ENCODE results near the gene ARHGAP26.

The ARHGAP26 gene

GRCh38 chr5:142753116-142753631 is 17.0 kb upstream of the ARHGAP26 start:
- DNase-seq: no peak

- DNase-seq: no peak
These were observed 16.1 kb upstream of the ARHGAP26 start for GRCh38 chr5:142754031-142754430.

GRCh38 chr5:142756576-142756975 is 13.6 kb upstream of the ARHGAP26 start:
- DNase-seq: no peak

DNA sequence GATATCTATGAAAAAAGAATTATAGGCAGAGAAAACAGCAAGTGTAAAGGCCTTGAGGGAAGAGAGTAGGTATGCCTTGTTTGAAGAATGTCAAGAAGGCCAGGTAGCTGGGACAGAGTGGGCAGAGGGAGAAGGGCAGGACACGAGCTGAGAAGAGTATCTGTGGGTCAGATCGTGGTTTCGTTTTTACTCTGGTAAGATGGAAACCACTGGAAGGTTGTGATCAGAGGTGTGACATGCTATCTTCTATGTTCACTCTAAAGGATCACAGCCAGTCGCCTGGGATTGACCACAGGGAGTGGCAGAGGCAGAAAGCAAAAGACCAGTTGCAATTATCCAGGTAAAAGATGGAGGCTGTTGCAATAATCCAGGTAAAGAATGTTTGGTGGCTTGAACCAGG is 12.6 kb upstream of the ARHGAP26 start:
- no peak for DNase-seq

DNA sequence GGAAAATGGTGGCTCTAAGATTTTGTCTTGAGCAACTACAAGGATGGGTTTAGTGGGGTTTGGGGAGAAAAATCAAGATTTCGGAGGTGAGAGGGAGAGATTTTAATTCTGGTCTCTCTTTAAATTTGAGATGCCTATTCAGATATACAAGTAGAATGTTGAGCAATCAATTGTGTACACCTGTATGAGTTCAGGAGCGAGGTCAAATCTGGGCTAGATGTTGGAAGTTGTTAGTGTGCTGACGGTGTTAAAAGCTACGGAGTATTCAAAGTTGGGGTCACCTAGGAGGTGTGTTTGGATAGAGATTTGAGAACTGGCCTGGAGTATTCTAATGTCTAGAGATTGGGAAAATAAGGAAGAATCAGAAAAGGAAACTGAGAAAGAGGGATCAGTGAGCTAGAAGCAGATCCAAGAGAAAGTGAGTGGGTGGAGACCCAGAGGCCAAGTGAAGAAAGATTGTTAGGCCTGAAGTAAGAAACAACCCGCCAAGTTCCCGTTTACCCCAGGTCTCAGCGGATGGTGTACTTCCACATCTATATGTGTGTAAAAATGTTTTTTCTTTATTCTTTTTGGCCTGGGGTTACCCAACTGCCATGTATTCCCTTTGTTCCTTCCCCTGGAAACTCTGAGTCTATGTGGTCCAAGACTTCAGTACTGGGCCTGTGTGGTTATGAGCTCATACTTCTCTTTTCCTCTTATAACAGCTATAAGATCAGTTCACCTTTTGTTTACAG is 11.9 kb upstream of the ARHGAP26 start:
- DNase-seq: no peak

DNA sequence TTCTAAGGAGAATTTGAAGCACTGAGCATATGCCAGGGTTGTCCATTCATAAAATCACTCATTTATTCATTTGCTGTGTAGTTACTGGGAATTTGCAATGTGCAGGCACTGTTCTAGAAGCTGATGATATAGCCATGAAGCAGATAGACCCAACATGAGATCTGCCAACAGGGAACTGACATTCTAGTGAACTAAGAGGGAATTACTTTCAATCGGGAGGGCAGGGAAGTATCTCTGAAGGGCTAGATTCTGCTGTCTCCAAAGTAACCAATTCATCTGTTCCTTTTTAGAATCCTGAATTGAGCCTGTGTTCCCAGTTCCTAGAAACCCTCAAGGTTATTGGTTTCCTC is 11.4 kb upstream of the ARHGAP26 start:
- DNase-seq: no peak

DNA sequence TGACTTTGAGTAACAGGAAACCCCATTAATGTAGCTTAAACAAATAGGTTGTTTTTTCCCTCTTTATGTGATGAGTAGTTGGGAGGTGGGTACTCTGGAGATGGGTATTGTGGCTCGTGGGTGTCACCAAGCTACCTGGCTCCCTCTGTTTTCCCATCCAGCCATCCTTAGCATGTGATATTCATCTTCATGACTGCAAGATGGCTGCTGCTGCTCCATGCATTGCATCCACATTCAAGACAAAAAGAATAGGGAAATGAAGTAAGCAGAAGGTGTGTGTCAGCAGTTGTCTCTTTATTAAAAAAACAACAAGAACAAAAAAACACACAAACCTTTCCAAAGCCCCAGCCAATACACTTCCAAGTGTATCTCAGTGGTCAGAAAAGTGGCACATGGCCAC is 6.5 kb upstream of the ARHGAP26 start:
- no peak for DNase-seq

- DNase-seq: no peak
These were observed 3.0 kb upstream of the ARHGAP26 start for GRCh38 chr5:142767178-142767577.

GRCh38 chr5:142767911-142768310 is 2.3 kb upstream of the ARHGAP26 start:
- DNase-seq: no peak

DNA sequence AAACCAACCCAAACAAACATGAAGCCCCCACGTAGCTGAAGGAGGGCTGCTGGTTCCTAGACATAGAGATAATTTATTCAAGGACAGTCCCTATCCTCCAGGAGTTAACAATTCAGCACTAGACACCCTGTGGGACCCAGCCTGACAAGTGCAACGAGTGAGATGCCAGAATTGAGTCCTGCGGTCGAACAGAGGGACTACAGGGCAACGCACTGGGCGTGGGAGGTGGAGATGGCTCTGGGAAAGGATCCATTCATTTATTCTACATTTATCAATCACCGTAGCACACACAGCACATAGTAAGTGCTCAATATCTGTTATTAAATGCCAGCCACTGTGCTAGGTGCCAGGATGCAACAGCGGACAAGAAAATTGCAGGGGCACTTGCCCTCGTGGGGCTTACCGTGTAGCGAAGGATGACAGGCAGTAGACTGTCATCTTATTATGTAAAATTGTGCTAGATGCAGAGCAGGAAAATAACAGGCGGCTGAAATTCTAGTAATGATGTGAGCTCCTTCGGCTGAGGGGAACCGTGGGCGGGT is 855 bp upstream of the ARHGAP26 start:
- DNase-seq: peak in 1 of 2 experiments; percentile 25

- peak; percentile 61 to 82 for DNase-seq
These were observed 753 bp downstream of the ARHGAP26 start for GRCh38 chr5:142770650-142771609.

DNA sequence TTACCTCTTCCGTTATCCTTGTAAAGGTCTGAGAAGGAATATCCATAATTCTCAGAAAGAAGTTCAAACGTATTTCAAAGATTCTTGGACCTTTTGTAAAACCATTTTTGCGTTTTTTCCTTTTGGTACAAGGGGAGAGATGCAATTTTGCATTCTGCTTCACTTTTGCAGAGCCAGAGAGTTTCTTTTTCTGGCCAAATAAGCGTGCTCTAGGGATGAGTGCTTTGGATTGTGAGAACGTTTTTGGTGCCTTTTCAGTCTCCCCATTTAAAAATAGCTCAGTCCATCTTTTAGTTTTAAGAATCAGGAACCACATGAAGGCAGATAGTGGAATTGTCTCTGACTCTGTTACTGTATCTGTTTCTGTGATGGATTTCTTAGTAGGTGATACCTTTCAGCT is 1.5 kb downstream of the ARHGAP26 start:
- DNase-seq: no peak

DNA sequence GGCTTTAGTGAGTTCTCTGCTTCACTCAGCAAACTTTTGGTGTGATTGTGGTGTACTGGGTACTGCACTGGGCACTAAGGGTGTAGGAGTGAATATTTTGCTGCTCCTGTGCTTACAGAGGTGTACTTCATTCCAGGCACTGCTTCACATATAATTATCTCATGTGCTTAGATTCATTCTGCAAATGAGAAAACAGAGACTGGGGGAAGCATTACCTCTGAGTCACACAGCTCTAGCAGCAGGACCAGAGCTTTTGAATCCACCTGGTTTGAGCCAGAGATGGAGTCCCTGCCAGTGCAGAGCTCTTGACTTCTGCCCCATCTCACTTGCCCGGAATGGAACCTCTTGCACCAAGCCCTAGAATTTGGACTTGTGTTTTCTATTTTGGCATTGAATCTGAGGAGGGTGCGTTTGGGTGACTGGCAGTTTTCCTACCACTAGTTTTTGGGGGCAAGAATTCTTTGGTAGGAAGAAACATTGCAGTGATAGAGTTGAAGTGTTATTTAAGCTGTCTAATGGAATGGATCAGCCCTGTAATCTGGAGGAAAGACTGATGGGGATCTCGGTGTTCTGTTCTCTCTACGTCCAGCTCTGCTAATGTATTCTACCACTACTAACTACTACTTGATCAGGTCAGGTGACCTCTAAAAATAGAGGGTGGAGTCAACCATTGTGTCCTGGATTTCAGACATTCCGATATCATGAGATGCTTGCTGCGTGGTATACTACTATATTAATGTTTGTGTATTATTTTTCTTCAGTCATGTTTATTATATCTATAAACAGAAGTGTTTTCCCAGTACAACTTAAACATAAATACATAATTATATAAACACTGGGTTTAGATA is 2.5 kb downstream of the ARHGAP26 start:
- DNase-seq: no peak

DNA sequence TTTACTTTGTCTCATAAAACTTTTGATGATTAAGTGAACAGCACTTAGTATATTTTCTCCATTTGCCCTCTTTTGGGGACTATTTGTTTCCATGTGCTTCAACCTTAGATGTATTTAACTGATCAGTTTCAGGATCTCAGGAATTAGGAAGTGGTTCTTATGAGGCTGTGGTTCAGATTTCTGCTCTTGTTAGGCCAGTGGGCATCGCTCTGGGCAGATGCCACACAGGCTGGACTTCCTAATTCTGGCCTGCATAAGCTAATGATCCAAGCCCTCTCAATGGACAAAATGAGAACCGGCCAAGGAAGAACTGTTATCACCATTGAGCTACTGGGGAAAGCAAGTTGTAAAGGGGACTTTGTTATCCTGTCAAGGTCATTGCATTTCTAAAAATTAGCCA is 6.9 kb downstream of the ARHGAP26 start:
- DNase-seq: no peak

- no peak for DNase-seq
These were observed 7.7 kb downstream of the ARHGAP26 start for GRCh38 chr5:142777850-142778249.

GRCh38 chr5:142779163-142779840 is 9.1 kb downstream of the ARHGAP26 start:
- DNase-seq: no peak

DNA sequence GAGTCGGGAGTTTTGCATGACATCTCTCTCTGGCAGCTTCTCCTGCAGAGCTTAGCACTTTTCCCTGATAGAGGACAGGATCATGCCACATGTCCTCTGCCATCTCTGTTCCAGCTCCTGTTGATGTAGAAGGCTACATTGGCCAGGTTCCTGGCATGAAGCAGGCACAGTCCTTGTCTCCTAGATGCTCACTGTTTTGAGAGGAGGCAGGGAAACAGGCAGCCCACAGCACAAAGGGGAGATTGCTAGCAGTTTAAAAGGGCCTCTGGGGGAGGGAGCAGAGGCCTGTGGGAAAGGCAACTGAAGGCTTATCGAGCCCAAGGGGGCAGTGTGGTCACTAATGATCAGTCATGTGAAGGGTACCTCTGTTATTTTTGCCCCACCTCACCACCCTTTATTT is 10.7 kb downstream of the ARHGAP26 start:
- DNase-seq: no peak

DNA sequence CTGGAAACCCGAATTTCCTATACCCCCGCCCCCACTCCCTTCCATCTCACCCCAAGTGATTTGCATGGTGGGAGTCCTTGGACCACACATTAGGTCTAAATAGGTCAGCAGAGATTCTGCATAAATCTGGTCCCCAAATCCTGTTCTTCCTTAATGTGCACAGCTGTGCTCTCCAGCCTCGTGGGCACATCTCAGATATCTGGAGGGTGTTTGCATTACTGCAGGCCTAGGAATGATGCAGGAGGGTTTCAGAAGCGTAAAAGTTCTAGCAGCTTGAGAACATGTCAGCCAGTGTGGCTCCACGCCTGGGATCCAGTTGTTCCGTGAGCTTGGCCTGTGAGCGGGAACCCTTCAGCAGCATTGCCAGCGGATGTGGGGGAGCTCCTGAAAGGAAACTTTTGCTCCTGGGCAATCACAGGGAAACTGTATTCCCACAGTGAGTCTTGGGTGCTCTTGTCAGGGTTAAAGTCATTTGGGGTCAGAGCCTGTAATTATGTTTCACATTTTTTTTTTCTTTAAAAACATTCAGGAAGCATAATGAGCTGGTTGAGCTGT is 12.9 kb downstream of the ARHGAP26 start:
- no peak for DNase-seq

DNA sequence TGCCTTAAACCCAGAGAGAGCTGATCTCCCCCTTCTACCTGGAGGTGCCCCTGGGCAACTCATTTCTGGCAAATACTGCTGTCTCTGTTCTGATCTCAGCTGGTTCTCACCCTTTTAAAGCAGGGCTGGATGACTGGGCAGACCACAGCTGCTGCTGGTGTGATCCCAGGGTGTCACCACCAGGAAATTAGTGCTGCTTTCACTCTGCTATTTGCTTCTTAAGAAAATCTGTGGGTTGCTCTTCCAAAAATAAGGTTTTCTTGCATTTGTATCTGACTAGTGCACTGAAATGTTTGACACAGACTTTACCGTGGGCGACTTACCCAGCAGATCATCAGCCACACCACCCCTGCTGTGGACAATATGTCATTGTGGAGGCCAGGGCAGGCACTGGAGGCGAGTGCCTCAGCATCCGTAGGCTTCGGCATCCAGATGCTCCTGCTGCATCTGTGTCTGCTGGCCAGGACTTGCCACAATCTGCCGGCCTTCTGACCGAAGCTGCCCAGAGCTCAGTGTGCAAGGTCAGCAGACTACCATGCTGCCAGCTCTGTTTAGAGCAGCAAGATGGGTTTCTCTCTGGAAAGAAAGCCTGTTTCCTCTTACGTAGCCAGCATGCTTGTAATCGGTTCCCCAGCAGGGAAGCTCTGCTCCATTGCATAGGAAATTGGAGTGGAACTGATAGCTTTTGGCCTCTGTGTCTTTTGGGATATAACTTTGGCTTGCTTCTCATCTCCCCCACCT is 13.6 kb downstream of the ARHGAP26 start:
- no peak for DNase-seq

DNA sequence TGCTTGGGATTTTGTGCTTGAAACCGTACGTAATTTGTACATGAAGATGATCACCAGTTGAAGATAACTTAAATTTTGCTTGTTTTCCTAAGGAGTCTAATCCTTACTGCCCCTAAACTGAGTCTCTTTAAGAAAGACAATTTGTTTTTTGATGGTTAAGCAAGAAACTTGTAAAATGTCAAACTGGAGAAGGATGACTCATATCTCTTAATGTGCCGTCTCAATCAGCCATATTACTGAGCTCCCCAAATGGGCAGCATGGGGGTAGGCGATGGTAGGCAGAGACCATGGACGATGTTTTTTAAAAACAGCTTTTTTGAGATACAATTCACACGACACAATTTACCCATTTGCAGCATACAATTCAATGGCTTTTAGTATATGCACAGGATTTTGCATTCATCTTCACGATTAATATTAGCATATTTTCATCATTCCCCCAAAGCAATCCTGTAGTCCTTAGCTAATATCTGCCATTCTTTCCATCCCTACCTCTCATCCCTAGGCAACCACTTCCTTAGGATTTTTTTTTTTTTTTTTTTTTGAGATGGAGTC is 14.3 kb downstream of the ARHGAP26 start:
- no peak for DNase-seq

GRCh38 chr5:142785206-142785605 is 15.0 kb downstream of the ARHGAP26 start:
- DNase-seq: no peak

Measured in NCI-H524 (cell line).